Measurements from ENCODE around the gene KLHL3. TPM values are rescaled to one million over a fixed set of nuclear protein-coding genes. Genes with fewer than 3 reads are reported as not detected.

The KLHL3 gene
- total and polyA plus RNA-seq, 9 of the 15 experiments (the other 6 are each of a cell fraction or from before 2014, with no cell fraction given), result under 0.01 to 1.5 (median 0.22) TPM

DNA sequence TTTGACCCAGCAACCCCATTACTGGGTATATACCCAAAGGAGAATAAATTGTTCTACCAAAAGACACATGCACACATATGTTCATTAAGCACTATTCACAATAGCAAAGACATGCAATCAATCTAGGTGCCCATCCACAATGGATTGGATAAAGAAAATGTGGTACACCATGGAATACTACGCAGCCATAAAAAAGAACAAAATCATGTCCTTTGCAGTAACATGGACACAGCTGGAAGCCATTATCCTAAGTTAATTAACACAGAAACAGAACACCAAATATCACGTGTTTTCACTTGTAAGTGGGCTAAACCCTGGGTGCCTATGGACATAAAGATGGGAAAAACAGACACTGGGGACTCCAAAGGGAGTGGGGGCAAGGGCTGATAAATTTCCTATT lies 46.6 kb downstream of the KLHL3 start:
- DNase-seq (ENCODE audit: extremely low read depth in 1 of 4, low spot score in 3 of 4) (no peak), FAIRE-seq (no peak), ATAC-seq (no peak)
- Histone ChIP-seq H2AFZ (ENCODE audit: low read depth, low read length) (no peak overlapping the region), H3K27ac (ENCODE audit: extremely low read depth, low read depth, low read length) (no peak overlapping the region), H3K9me1 (ENCODE audit: control insufficient read depth, insufficient read depth, low read length) (no peaks in the 10 kb centered on the region), H3K4me1 (replicated peaks in 1 of 2; ENCODE audit: control insufficient read depth in 2 of 2, insufficient read depth in 2 of 2, low read length in 2 of 2) (no peaks in the 10 kb centered on the region), H3K4me3 (no peak overlapping the region), H3K9ac (ENCODE audit: insufficient read depth in 1 of 2, low read depth in 2 of 2, low read length in 2 of 2) (no peak overlapping the region), H3K9me3 (replicated peaks; ENCODE audit: control insufficient read depth, insufficient read depth, low read depth, low read length) (no peaks in the 10 kb centered on the region), H3K4me2 (ENCODE audit: insufficient read depth, low read length) (no peak overlapping the region), H3K27me3 (ENCODE audit: control insufficient read depth in 2 of 2, insufficient read depth in 2 of 2, low read length in 2 of 2) (peaks cover 0 to 12% of the 10 kb centered on the region in 2 experiments; a peak in 1 of 5 replicates), H3K79me2 (ENCODE audit: control insufficient read depth, insufficient read depth, low read length) (no peaks in the 10 kb centered on the region), H4K20me1 (replicated peaks; ENCODE audit: control insufficient read depth, insufficient read depth, low read length) (no peaks in the 10 kb centered on the region), H3K36me3 (ENCODE audit: control insufficient read depth, insufficient read depth, low read length) (no peaks in the 10 kb centered on the region)
- intact Hi-C loops (cut with micrococcal nuclease) (no loop called here), in situ Hi-C loops (cut with MboI) (no loop called here)
- WGBS (ENCODE audit: insufficient coverage, low coverage, missing lambda C conversion rate), result 8% methylated on average over 2 of the region's 2 CpGs
- ChIA-PET CTCF (ENCODE audit: low intra/inter-chr PET ratio) (no interaction called here), POLR2A (no interaction called here)
- BruUV-seq (replicated peaks), result no TSS peak
- no peak for TF ChIP-seq SETDB1 (IDR thresholded peaks at IDR 0.05; ENCODE audit: low read length)
- TF ChIP-seq TEAD4 (IDR thresholded peaks at IDR 0.05; ENCODE audit: low read length), result no peak
- no peak for TF ChIP-seq TEAD4 (CRISPR knock-in tag; IDR thresholded peaks at IDR 0.05; ENCODE audit: borderline replicate concordance)
- TF ChIP-seq ZNF146 (CRISPR knock-in tag; IDR thresholded peaks at IDR 0.05; ENCODE audit: unreplicated experiment), result peak; percentile 61

DNA sequence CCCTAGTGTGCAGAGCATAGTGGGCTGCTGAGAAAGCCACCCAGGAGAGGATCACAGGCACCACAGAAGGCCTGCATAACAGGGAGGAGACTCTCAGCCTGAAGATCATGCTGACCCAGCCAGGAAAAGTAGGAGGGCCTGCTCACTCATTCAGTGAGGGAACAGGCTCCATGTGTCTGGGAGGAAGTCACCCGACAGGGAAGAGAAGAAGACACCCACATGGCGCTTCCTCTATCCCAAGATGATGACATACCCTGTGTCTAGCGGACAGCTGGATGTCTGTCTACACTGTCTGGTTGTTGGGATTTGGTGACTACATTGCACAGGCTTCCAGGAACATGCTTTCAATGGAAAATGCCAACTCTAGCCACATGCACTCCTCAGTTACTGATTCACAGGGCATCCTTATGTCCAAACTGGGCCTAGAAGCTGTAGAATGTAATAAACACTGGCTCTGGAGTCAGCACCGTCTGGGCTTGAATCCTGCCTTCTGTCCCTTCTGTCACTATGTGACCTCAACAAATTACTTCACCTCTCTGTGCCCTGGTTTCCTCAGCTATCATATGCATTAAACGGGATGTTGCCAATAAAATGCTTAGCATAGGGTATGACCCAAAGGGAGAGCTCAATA lies 47.6 kb downstream of the KLHL3 start:
- no peaks in the 10 kb centered on the region for H3K9me1 ChIP-seq (ENCODE audit: control insufficient read depth, insufficient read depth, low read length)
- no TSS peak for BruUV-seq (replicated peaks)
- in situ Hi-C loops (cut with MboI), result no loop called here
- 0% methylated on average over 5 of the region's 5 CpGs for WGBS (ENCODE audit: insufficient coverage, low coverage, missing lambda C conversion rate)
- intact Hi-C loops (cut with micrococcal nuclease), result no loop called here
- H3K4me2 ChIP-seq (ENCODE audit: insufficient read depth, low read length), result no peak overlapping the region
- FAIRE-seq, result no peak
- no peak overlapping the region for H3K4me3 ChIP-seq
- peaks cover 0 to 12% of the 10 kb centered on the region in 2 experiments; a peak in 1 of 5 replicates for H3K27me3 ChIP-seq (ENCODE audit: control insufficient read depth in 2 of 2, insufficient read depth in 2 of 2, low read length in 2 of 2)
- no peak overlapping the region for H3K9ac ChIP-seq (ENCODE audit: insufficient read depth in 1 of 2, low read depth in 2 of 2, low read length in 2 of 2)
- H3K79me2 ChIP-seq (ENCODE audit: control insufficient read depth, insufficient read depth, low read length), result no peaks in the 10 kb centered on the region
- ATAC-seq, result no peak
- H4K20me1 ChIP-seq (replicated peaks; ENCODE audit: control insufficient read depth, insufficient read depth, low read length), result no peaks in the 10 kb centered on the region
- H3K9me3 ChIP-seq (replicated peaks; ENCODE audit: control insufficient read depth, insufficient read depth, low read depth, low read length), result no peaks in the 10 kb centered on the region
- no peaks in the 10 kb centered on the region for H3K36me3 ChIP-seq (ENCODE audit: control insufficient read depth, insufficient read depth, low read length)
- no peaks in the 10 kb centered on the region for H3K4me1 ChIP-seq (replicated peaks in 1 of 2; ENCODE audit: control insufficient read depth in 2 of 2, insufficient read depth in 2 of 2, low read length in 2 of 2)
- H3K27ac ChIP-seq (ENCODE audit: extremely low read depth, low read depth, low read length), result no peak overlapping the region
- ChIA-PET CTCF (ENCODE audit: low intra/inter-chr PET ratio) (no interaction called here), POLR2A (interaction anchor here (0.6 kb wide), 1 partner anchor 63 kb away, joined by 7 read pairs; no protein-coding TSS in a partner anchor)
- no peak for DNase-seq (ENCODE audit: extremely low read depth in 1 of 4, low spot score in 3 of 4)
- no peak overlapping the region for H2AFZ ChIP-seq (ENCODE audit: low read depth, low read length)
- no peak for TF ChIP-seq SNRNP70 (optimal IDR thresholded peaks at IDR 0.05; ENCODE audit: low read depth, low read length)
- no peak for TF ChIP-seq MECOM (CRISPR knock-in tag; IDR thresholded peaks at IDR 0.05)
- no peak for TF ChIP-seq TOE1 (IDR thresholded peaks at IDR 0.05; ENCODE audit: borderline replicate concordance)
- no peak for TF ChIP-seq TOE1 (CRISPR knock-in tag; IDR thresholded peaks at IDR 0.05; ENCODE audit: borderline replicate concordance, low read depth)
- TF ChIP-seq PTRF (tag; IDR thresholded peaks at IDR 0.05), result no peak
- no peak for TF ChIP-seq MCM2 (IDR thresholded peaks at IDR 0.05; ENCODE audit: low read depth)
- no peak for TF ChIP-seq ZNF224 (CRISPR knock-in tag; IDR thresholded peaks at IDR 0.05)
- TF ChIP-seq FOS (IDR thresholded peaks at IDR 0.05; ENCODE audit: extremely low read depth, insufficient read length), result no peak
- TF ChIP-seq SOX6 (IDR thresholded peaks at IDR 0.05), result no peak
- no peak for TF ChIP-seq EP400 (IDR thresholded peaks at IDR 0.05)
- TF ChIP-seq, protein P1, sequence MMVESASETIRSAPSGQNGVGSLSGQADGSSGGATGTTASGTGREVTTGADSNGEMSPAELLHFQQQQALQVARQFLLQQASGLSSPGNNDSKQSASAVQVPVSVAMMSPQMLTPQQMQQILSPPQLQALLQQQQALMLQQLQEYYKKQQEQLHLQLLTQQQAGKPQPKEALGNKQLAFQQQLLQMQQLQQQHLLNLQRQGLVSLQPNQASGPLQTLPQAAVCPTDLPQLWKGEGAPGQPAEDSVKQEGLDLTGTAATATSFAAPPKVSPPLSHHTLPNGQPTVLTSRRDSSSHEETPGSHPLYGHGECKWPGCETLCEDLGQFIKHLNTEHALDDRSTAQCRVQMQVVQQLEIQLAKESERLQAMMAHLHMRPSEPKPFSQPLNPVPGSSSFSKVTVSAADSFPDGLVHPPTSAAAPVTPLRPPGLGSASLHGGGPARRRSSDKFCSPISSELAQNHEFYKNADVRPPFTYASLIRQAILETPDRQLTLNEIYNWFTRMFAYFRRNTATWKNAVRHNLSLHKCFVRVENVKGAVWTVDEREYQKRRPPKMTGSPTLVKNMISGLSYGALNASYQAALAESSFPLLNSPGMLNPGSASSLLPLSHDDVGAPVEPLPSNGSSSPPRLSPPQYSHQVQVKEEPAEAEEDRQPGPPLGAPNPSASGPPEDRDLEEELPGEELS (CRISPR knock-in tag; IDR thresholded peaks at IDR 0.05; ENCODE audit: borderline replicate concordance), result no peak
- TF ChIP-seq NCOA6 (IDR thresholded peaks at IDR 0.05), result no peak
- no peak for TF ChIP-seq MIER1 (IDR thresholded peaks at IDR 0.05; ENCODE audit: low read depth)
- no peak for TF ChIP-seq ARHGAP35 (IDR thresholded peaks at IDR 0.05; ENCODE audit: partially characterized antibody)
